ENCODE data around the gene NTRK3.

DNA sequence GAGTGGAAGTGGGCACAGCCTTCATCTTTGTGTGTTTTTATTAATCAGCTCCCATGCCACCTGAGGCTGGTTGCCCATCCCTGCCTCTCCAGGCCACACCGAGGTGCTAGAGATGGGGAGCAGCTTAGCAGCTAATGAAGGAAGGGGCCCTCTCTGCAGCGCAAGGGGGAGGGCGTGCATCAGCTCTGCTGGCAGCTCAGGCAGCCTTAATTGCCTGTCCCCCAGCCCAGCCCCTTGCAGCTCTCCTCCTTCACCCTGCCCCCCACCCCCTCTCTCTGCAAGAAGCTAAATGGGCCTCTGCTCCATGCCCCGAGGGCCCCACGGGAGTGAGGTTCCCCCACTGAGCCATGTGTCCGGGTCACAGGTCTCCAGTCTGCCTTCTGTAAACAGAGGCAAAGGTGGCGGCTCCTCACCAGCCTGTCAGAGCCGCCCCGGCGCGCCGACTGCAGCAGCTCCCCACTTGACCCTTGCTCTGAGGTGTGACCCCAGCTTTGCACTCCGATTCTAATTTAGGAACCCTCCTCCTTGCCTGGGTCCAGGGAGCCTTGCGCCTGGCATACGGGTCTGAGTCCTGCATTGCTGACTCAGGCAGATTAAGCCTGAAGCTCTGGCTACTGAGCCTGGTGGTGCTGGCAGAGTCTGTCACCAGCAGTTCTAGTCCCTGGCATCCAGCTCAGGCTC is 27.9 kb upstream of the NTRK3 start:
- TF ChIP-seq, protein P1, sequence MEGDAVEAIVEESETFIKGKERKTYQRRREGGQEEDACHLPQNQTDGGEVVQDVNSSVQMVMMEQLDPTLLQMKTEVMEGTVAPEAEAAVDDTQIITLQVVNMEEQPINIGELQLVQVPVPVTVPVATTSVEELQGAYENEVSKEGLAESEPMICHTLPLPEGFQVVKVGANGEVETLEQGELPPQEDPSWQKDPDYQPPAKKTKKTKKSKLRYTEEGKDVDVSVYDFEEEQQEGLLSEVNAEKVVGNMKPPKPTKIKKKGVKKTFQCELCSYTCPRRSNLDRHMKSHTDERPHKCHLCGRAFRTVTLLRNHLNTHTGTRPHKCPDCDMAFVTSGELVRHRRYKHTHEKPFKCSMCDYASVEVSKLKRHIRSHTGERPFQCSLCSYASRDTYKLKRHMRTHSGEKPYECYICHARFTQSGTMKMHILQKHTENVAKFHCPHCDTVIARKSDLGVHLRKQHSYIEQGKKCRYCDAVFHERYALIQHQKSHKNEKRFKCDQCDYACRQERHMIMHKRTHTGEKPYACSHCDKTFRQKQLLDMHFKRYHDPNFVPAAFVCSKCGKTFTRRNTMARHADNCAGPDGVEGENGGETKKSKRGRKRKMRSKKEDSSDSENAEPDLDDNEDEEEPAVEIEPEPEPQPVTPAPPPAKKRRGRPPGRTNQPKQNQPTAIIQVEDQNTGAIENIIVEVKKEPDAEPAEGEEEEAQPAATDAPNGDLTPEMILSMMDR (IDR thresholded peaks at IDR 0.05 in 8 of 11, conservative IDR thresholded peaks at IDR 0.05 in 3 of 11) = no peak
- TF ChIP-seq POLR2A (IDR thresholded peaks at IDR 0.05) (no peak), POLR2AphosphoS5 (IDR thresholded peaks at IDR 0.05) (no peak)
